GM12878 (cell line): ENCODE data around the gene CCDC138. TPM values are rescaled to one million over a fixed set of nuclear protein-coding genes. Genes with fewer than 3 reads are reported as not detected.

Experiments used
- ATAC-seq: fragments of 200-7000 bp; cut with Tn5 transposase; 3 replicates; pipeline ENCODE4 v1.9.1; 2020; ENCODE audit warnings: mild to moderate bottlenecking, moderate library complexity
- BruUV-seq: library from RNA; stranded (reverse); fragments of 400-500 nt; replicated peaks from 2 replicates; lab custom pipeline; 2021; lab: Mats Ljungman, UMichigan
- CTCF ChIA-PET: fragments of 300-600 bp; sonication (Branson Sonifier 250); formaldehyde crosslinking; extraction: SDS; loops from one replicate; lab custom pipeline; 2021; ENCODE audit warnings: inconsistent platforms; lab: Yijun Ruan, JAX
- POLR2A ChIA-PET: fragments of 350-600 bp; formaldehyde crosslinking; extraction: SDS; loops from one replicate; lab custom pipeline; 2021; ENCODE audit warnings: inconsistent platforms; lab: Charles Lee
- RAD21 ChIA-PET: fragments of 300-600 bp; sonication (Branson Sonifier 250); formaldehyde crosslinking; loops from one replicate; lab custom pipeline; 2023; ENCODE audit warnings: antibody characterized with exemption; ENCODE audit not compliant: unreplicated experiment; lab: Charles Lee
- SMC1A ChIA-PET: fragments of 300-600 bp; sonication (Branson Sonifier 250); formaldehyde crosslinking; loops from one replicate; lab custom pipeline; 2023; ENCODE audit not compliant: unreplicated experiment, uncharacterized antibody; lab: Charles Lee
- DNase-seq: peaks from one replicate; pipeline ENCODE4 v3.0.0-alpha.2; 2011; ENCODE audit warnings: low read depth, low spot score
- FAIRE-seq: peaks from 3 replicates; lab custom pipeline; 2011; peaks lifted over from hg19 to GRCh38; lab: Jason Lieb, UNC
- H2AFZ ChIP-seq: 2 replicates; pipeline ENCODE4 v1.6.0; 2011; ENCODE audit warnings: low read depth, low read length, control low read depth; ENCODE audit not compliant: control insufficient read depth
- H3K27ac ChIP-seq: 2 replicates; pipeline ENCODE4 v1.5.1; 2011; ENCODE audit warnings: control low read depth; ENCODE audit not compliant: control insufficient read depth, insufficient read depth
- H3K27me3 ChIP-seq, 2 experiments: replicated peaks in 1 of 2; 2 replicates each; pipeline versions ENCODE4 v1.6.0 to v1.6.1; 2011; ENCODE audit warnings: low read length in 1 of 2; ENCODE audit not compliant: control insufficient read depth in 2 of 2, insufficient read depth in 2 of 2
- H3K36me3 ChIP-seq, 2 experiments: 2 replicates each; pipeline ENCODE4 v1.5.1; 2011; ENCODE audit warnings: low read length in 1 of 2; ENCODE audit not compliant: control insufficient read depth in 2 of 2, insufficient read depth in 2 of 2
- H3K4me1 ChIP-seq: 2 replicates; pipeline ENCODE4 v1.6.1; 2011; ENCODE audit warnings: mild to moderate bottlenecking, low read length, moderate library complexity, mixed read lengths; ENCODE audit not compliant: control insufficient read depth, insufficient read depth
- H3K4me2 ChIP-seq: 2 replicates; pipeline ENCODE4 v1.6.0; 2011; ENCODE audit warnings: control low read depth; ENCODE audit not compliant: control insufficient read depth, insufficient read depth
- H3K4me3 ChIP-seq: fragments of 200-600 bp; sonication (generic); 2 replicates; pipeline ENCODE4 v1.5.1; 2016
- H3K79me2 ChIP-seq: 2 replicates; pipeline ENCODE4 v1.6.0; 2011; ENCODE audit warnings: low read length; ENCODE audit not compliant: control insufficient read depth, insufficient read depth
- H3K9ac ChIP-seq: 2 replicates; pipeline ENCODE4 v1.8.0; 2011; ENCODE audit warnings: low read length, control low read depth, mixed read lengths; ENCODE audit not compliant: control insufficient read depth, insufficient read depth
- H3K9me3 ChIP-seq: replicated peaks from 3 replicates; pipeline ENCODE4 v1.5.1; 2011; ENCODE audit warnings: mild to moderate bottlenecking, low read length; ENCODE audit not compliant: control insufficient read depth, insufficient read depth
- H4K20me1 ChIP-seq: 2 replicates; pipeline ENCODE4 v1.6.0; 2011; ENCODE audit not compliant: control insufficient read depth, insufficient read depth
- BRCA1 ChIP-seq: IDR thresholded peaks from 2 replicates; pipeline ENCODE4 v1.6.1; 2011; ENCODE audit warnings: low read depth, low read length, improper control_type of control experiment
- CBX5 ChIP-seq: sonication (generic); IDR thresholded peaks from 2 replicates; pipeline ENCODE4 v1.6.1; 2016; ENCODE audit warnings: low read depth, moderate library complexity, mild to moderate bottlenecking, inconsistent platforms
- CEBPZ ChIP-seq: fragments of 150-350 bp; IDR thresholded peaks from 2 replicates; pipeline ENCODE4 v1.6.1; 2016; ENCODE audit warnings: low read depth, low read length
- DPF2 ChIP-seq: fragments of 450-650 bp; IDR thresholded peaks from 2 replicates; pipeline ENCODE4 v1.6.1; 2017; ENCODE audit warnings: mild to moderate bottlenecking
- EED ChIP-seq: sonication (generic); IDR thresholded peaks from 2 replicates; pipeline ENCODE4 v1.6.1; 2016; ENCODE audit warnings: antibody characterized with exemption, low read depth
- FOXM1 ChIP-seq: IDR thresholded peaks from 2 replicates; pipeline ENCODE4 v1.6.1; 2012; ENCODE audit warnings: low read depth, mild to moderate bottlenecking, inconsistent platforms, low read length, moderate library complexity
- HSF1 ChIP-seq: fragments of 150-350 bp; IDR thresholded peaks from 2 replicates; pipeline ENCODE4 v1.6.1; 2014; ENCODE audit warnings: mild to moderate bottlenecking, low read depth, low read length
- JUND ChIP-seq: IDR thresholded peaks from 2 replicates; pipeline ENCODE4 v1.6.1; 2012; ENCODE audit warnings: low read depth, mild to moderate bottlenecking, low read length, improper control_type of control experiment, moderate library complexity
- KLF5 ChIP-seq: fragments of 450-650 bp; IDR thresholded peaks from 2 replicates; pipeline ENCODE4 v1.6.1; 2014; ENCODE audit warnings: mild to moderate bottlenecking; ENCODE audit not compliant: partially characterized antibody
- MEF2A ChIP-seq: IDR thresholded peaks from 2 replicates; pipeline ENCODE4 v1.6.1; 2011; ENCODE audit warnings: low read depth, mild to moderate bottlenecking, low read length, moderate library complexity; ENCODE audit not compliant: insufficient read depth
- NR2F1 ChIP-seq: fragments of 450-650 bp; conservative IDR thresholded peaks from 2 replicates; pipeline ENCODE4 v1.6.1; 2017; ENCODE audit warnings: mild to moderate bottlenecking
- PAX8 ChIP-seq: fragments of 450-650 bp; IDR thresholded peaks from 2 replicates; pipeline ENCODE4 v1.6.1; 2017; ENCODE audit warnings: mild to moderate bottlenecking, moderate library complexity
- RELB ChIP-seq: fragments of 450-650 bp; IDR thresholded peaks from 2 replicates; pipeline ENCODE4 v1.6.1; 2017; ENCODE audit warnings: low read depth, mild to moderate bottlenecking, moderate library complexity
- RFX5 ChIP-seq: IDR thresholded peaks from 2 replicates; pipeline ENCODE4 v1.6.1; 2011; ENCODE audit warnings: low read depth, low read length, improper control_type of control experiment
- SRF ChIP-seq, 2 experiments: IDR thresholded peaks; 2 replicates each; pipeline ENCODE4 v1.6.1; 2011; ENCODE audit warnings: low read depth in 2 of 2, low read length in 2 of 2, mild to moderate bottlenecking in 1 of 2, moderate library complexity in 1 of 2
- USF1 ChIP-seq: IDR thresholded peaks from 2 replicates; pipeline ENCODE4 v1.6.1; 2011; ENCODE audit warnings: borderline replicate concordance, low read depth, mild to moderate bottlenecking, moderate library complexity, mixed read lengths, low read length; ENCODE audit not compliant: insufficient read depth; ENCODE audit errors: extremely low read length
- ZBED1 ChIP-seq: IDR thresholded peaks from 2 replicates; pipeline ENCODE4 v1.6.1; 2016; ENCODE audit warnings: borderline replicate concordance
- ZSCAN29 ChIP-seq: fragments of 450-650 bp; IDR thresholded peaks from 2 replicates; pipeline ENCODE4 v1.6.1; 2017; ENCODE audit warnings: mild to moderate bottlenecking, moderate library complexity
- WGBS: methylation state at CpG from one replicate; pipeline ENCODE4 v1.1.6; 2016; ENCODE audit warnings: low lambda C conversion rate; ENCODE audit not compliant: insufficient replicate concordance, insufficient coverage; ENCODE audit errors: missing lambda C conversion rate; 5-methylcytosine and 5-hydroxymethylcytosine counted together
- in situ Hi-C: fragments of 300-500 bp; cut with MboI; formaldehyde crosslinking; loops from 9 replicates; pipeline ENCODE4 v1.14.3; 2018; ENCODE audit warnings: mixed read lengths
- intact Hi-C: fragments of 100-400 bp; cut with micrococcal nuclease; formaldehyde crosslinking; loops from one replicate; pipeline ENCODE4 v1.14.2; 2022; ENCODE audit not compliant: unreplicated experiment
- polyA plus RNA-seq, 11 experiments: library from polyadenylated mRNA; depleted of rRNA in 4 of 11; unstranded in 6 of 11; stranded (reverse) in 5 of 11; fragments of >200 nt; fragmentation: Nextera tagmentation in 4 of 11; fragmentation: Illumina TruSeq in 1 of 11; extraction: Ambion mirVana in 4 of 11; extraction: Trizol in 1 of 11; gene quantifications; 1 replicate in 1 of 11; 2 replicates in 10 of 11; pipeline versions ENCODE4 v1.2.1 to v1.2.3, GENCODE V29; 2011 to 2016; ENCODE audit warnings: inconsistent platforms in 2 of 11, missing spikeins in 2 of 11, low read depth in 1 of 11
- total RNA-seq, 4 experiments: library from RNA; depleted of rRNA in 3 of 4; stranded (reverse); fragments of >200 nt in 3 of 4; fragmentation: Illumina TruSeq in 1 of 4; extraction: Trizol in 1 of 4; gene quantifications; 2 replicates each; pipeline versions ENCODE4 v1.2.1 to v1.2.3, GENCODE V29; 2013 to 2021

Gene CCDC138
- total and polyA plus RNA-seq, 10 of the 15 experiments (the other 5 are each of a cell fraction or from before 2014, with no cell fraction given) = 7.9 to 19.4 (median 13.0) TPM

GRCh38 chr2:108895188-108895587 is 108.6 kb downstream of the CCDC138 start:
- CTCF ChIA-PET = interaction anchor here (0.9 kb wide), 1 partner anchor 13 kb away, joined by 3 read pairs; no protein-coding TSS in a partner anchor
- SMC1A ChIA-PET = no interaction called here
- no peaks in the 10 kb centered on the region for H4K20me1 ChIP-seq
- H3K79me2 ChIP-seq = no peaks in the 10 kb centered on the region
- 76% methylated on average over 2 of the region's 2 CpGs for WGBS
- H3K36me3 ChIP-seq = no peaks in the 10 kb centered on the region
- in situ Hi-C loops (no loop called here), intact Hi-C loops (no loop called here)
- ATAC-seq (no peak), DNase-seq (no peak), FAIRE-seq (no peak)
- POLR2A ChIA-PET = no interaction called here
- no peak overlapping the region for H3K27ac ChIP-seq
- no peaks in the 10 kb centered on the region; the same call in 2 of the 3 replicates for H3K9me3 ChIP-seq
- no peaks in the 10 kb centered on the region for H3K27me3 ChIP-seq
- RAD21 ChIA-PET = no interaction called here
- H3K4me2 ChIP-seq = no peak overlapping the region
- no peak overlapping the region for H2AFZ ChIP-seq
- H3K4me3 ChIP-seq = no peak overlapping the region
- no peak overlapping the region for H3K9ac ChIP-seq
- BruUV-seq = no TSS peak
- H3K4me1 ChIP-seq = no peaks in the 10 kb centered on the region
- TF ChIP-seq BRCA1 = no peak
- TF ChIP-seq HSF1 = no peak
- TF ChIP-seq ZBED1 = no peak
- TF ChIP-seq MEF2A = no peak
- TF ChIP-seq JUND = no peak
- TF ChIP-seq KLF5 = no peak
- TF ChIP-seq CBX5 = no peak
- no peak for TF ChIP-seq RFX5
- no peak for TF ChIP-seq PAX8
- TF ChIP-seq CEBPZ = no peak
- no peak for TF ChIP-seq ZSCAN29
- no peak for TF ChIP-seq FOXM1
- no peak for TF ChIP-seq SRF (IDR thresholded peaks at IDR 0.05; ENCODE audit: low read depth in 2 of 2, low read length in 2 of 2)
- no peak for TF ChIP-seq NR2F1
- no peak for TF ChIP-seq RELB
- TF ChIP-seq USF1 = no peak
- TF ChIP-seq DPF2 = no peak
- TF ChIP-seq EED = no peak
